HG02943 (cell line): ENCODE results near the gene TEX44.

Experiments used
- ATAC-seq: cut with Tn5 transposase; IDR thresholded peaks from one replicate; pipeline ENCODE4 v1.9.1; 2021; ENCODE audit warnings: mild to moderate bottlenecking, low read depth, moderate library complexity; ENCODE audit not compliant: unreplicated experiment

The TEX44 gene

GRCh38 chr2:231627384-231628120 lies 34.9 kb downstream of the TEX44 start:
- ATAC-seq = no peak

- no peak for ATAC-seq
Measured at GRCh38 chr2:231632559-231633142, 40.0 kb downstream of the TEX44 start.

- no peak for ATAC-seq
Measured at GRCh38 chr2:231633241-231633976, 40.7 kb downstream of the TEX44 start.

- no peak for ATAC-seq
Measured at GRCh38 chr2:231634412-231634811, 41.7 kb downstream of the TEX44 start.

GRCh38 chr2:231634951-231635875 lies 42.5 kb downstream of the TEX44 start:
- no peak for ATAC-seq

GRCh38 chr2:231640241-231640640 lies 47.6 kb downstream of the TEX44 start:
- no peak for ATAC-seq

GRCh38 chr2:231640641-231641111 lies 48.0 kb downstream of the TEX44 start:
- ATAC-seq = no peak

- ATAC-seq = peak; percentile 52
Measured at GRCh38 chr2:231642631-231643494, 50.2 kb downstream of the TEX44 start.

GRCh38 chr2:231643495-231643888 lies 50.8 kb downstream of the TEX44 start:
- ATAC-seq = no peak
